HUES6 (cell line): ENCODE results near the gene ARMH3.
"Not testable (repeated sequence)": the region's sequence is repeated elsewhere in the genome, so short reads cannot be mapped to it uniquely, and the experiment has no call there.

Experiments
- H3K27ac ChIP-seq: 2 replicates; pipeline ENCODE4 v1.7.0; 2013; ENCODE audit warnings: low read depth, mild to moderate bottlenecking, low read length, inconsistent platforms
- H3K27me3 ChIP-seq: 2 replicates; pipeline ENCODE4 v1.6.1; 2013; ENCODE audit warnings: low read length; ENCODE audit not compliant: control insufficient read depth, insufficient read depth
- H3K36me3 ChIP-seq: 2 replicates; pipeline ENCODE4 v1.6.1; 2013; ENCODE audit warnings: low read length; ENCODE audit not compliant: control insufficient read depth, insufficient read depth
- H3K4me1 ChIP-seq: 2 replicates; pipeline ENCODE4 v1.6.1; 2013; ENCODE audit warnings: low read length; ENCODE audit not compliant: control insufficient read depth, insufficient read depth
- H3K4me3 ChIP-seq: 2 replicates; pipeline ENCODE4 v1.5.1; 2013; ENCODE audit warnings: low read depth, low read length
- H3K9ac ChIP-seq: one replicate; pipeline ENCODE4 v1.6.1; 2013; ENCODE audit warnings: mild to moderate bottlenecking, low read length
- H3K9me3 ChIP-seq: 2 replicates; pipeline ENCODE4 v1.6.1; 2013; ENCODE audit warnings: low read depth, low read length; ENCODE audit not compliant: control insufficient read depth, insufficient read depth

The ARMH3 gene

GRCh38 chr10:102040305-102041050 lies 15.5 kb downstream of the ARMH3 start:
- H3K4me3 ChIP-seq: no peak overlapping the region
- H3K36me3 ChIP-seq: peaks cover 7% of the 10 kb centered on the region
- no peak overlapping the region for H3K27ac ChIP-seq
- H3K9ac ChIP-seq: no peak overlapping the region
- no peaks in the 10 kb centered on the region for H3K4me1 ChIP-seq
- H3K9me3 ChIP-seq: no peaks in the 10 kb centered on the region
- no peaks in the 10 kb centered on the region for H3K27me3 ChIP-seq

- Histone ChIP-seq H3K27me3 (no peaks in the 10 kb centered on the region), H3K36me3 (peaks cover 16% of the 10 kb centered on the region), H3K9ac (no peak overlapping the region), H3K9me3 (no peaks in the 10 kb centered on the region), H3K4me3 (no peak overlapping the region), H3K27ac (no peak overlapping the region), H3K4me1 (no peaks in the 10 kb centered on the region)
These were observed 17.6 kb downstream of the ARMH3 start for GRCh38 chr10:102038410-102038809.

GRCh38 chr10:102035807-102036206 lies 20.2 kb downstream of the ARMH3 start:
- not testable (repeated sequence) for H3K9me3 ChIP-seq, H3K4me3 ChIP-seq, H3K4me1 ChIP-seq, H3K9ac ChIP-seq, H3K27ac ChIP-seq, H3K27me3 ChIP-seq
- H3K36me3 ChIP-seq: peaks cover 28% of the 10 kb centered on the region

- H3K4me3 ChIP-seq: no peak overlapping the region
- peaks cover 38% of the 10 kb centered on the region for H3K36me3 ChIP-seq
- no peak overlapping the region for H3K9ac ChIP-seq
- H3K27me3 ChIP-seq: no peaks in the 10 kb centered on the region
- H3K9me3 ChIP-seq: no peaks in the 10 kb centered on the region
- no peaks in the 10 kb centered on the region for H3K4me1 ChIP-seq
- no peak overlapping the region for H3K27ac ChIP-seq
These were observed 22.2 kb downstream of the ARMH3 start for GRCh38 chr10:102033787-102034186.

- Histone ChIP-seq H3K27ac (no peak overlapping the region), H3K36me3 (peaks cover 43% of the 10 kb centered on the region), H3K9ac (no peak overlapping the region), H3K9me3 (no peaks in the 10 kb centered on the region), H3K27me3 (no peaks in the 10 kb centered on the region), H3K4me1 (no peaks in the 10 kb centered on the region), H3K4me3 (no peak overlapping the region)
These were observed 28.7 kb downstream of the ARMH3 start for GRCh38 chr10:102027261-102027660.

GRCh38 chr10:102024799-102025198 lies 31.2 kb downstream of the ARMH3 start:
- H3K4me1 ChIP-seq: no peaks in the 10 kb centered on the region
- H3K27me3 ChIP-seq: no peaks in the 10 kb centered on the region
- no peak overlapping the region for H3K9ac ChIP-seq
- H3K36me3 ChIP-seq: peaks cover 48% of the 10 kb centered on the region
- H3K9me3 ChIP-seq: no peaks in the 10 kb centered on the region
- no peak overlapping the region for H3K4me3 ChIP-seq
- H3K27ac ChIP-seq: no peak overlapping the region

GRCh38 chr10:102020938-102021337 lies 35.0 kb downstream of the ARMH3 start:
- Histone ChIP-seq H3K9ac (no peak overlapping the region), H3K27ac (no peak overlapping the region), H3K9me3 (no peaks in the 10 kb centered on the region), H3K4me3 (no peak overlapping the region), H3K36me3 (peaks cover 33% of the 10 kb centered on the region), H3K4me1 (no peaks in the 10 kb centered on the region), H3K27me3 (no peaks in the 10 kb centered on the region)

- H3K27me3 ChIP-seq: no peaks in the 10 kb centered on the region
- H3K4me3 ChIP-seq: no peak overlapping the region
- H3K27ac ChIP-seq: no peak overlapping the region
- H3K36me3 ChIP-seq: peaks cover 21% of the 10 kb centered on the region
- H3K9ac ChIP-seq: no peak overlapping the region
- H3K4me1 ChIP-seq: peaks cover 3% of the 10 kb centered on the region; the same call in 1 of the 2 replicates
- H3K9me3 ChIP-seq: no peaks in the 10 kb centered on the region
These were observed 38.7 kb downstream of the ARMH3 start for GRCh38 chr10:102017295-102017694.

- Histone ChIP-seq H3K9me3 (no peaks in the 10 kb centered on the region), H3K27ac (no peak overlapping the region), H3K27me3 (no peaks in the 10 kb centered on the region), H3K4me3 (no peak overlapping the region), H3K4me1 (peaks cover 3% of the 10 kb centered on the region; the same call in 1 of the 2 replicates), H3K9ac (no peak overlapping the region), H3K36me3 (peaks cover 17% of the 10 kb centered on the region)
These were observed 39.6 kb downstream of the ARMH3 start for GRCh38 chr10:102016416-102016815.

GRCh38 chr10:102010961-102011360 lies 45.0 kb downstream of the ARMH3 start:
- Histone ChIP-seq H3K27ac (no peak overlapping the region), H3K9me3 (no peaks in the 10 kb centered on the region), H3K36me3 (peaks cover 9% of the 10 kb centered on the region), H3K4me1 (peaks cover 12% of the 10 kb centered on the region), H3K9ac (no peak overlapping the region), H3K4me3 (no peak overlapping the region), H3K27me3 (no peaks in the 10 kb centered on the region)

GRCh38 chr10:102009801-102010425 lies 46.1 kb downstream of the ARMH3 start:
- peaks cover 12% of the 10 kb centered on the region for H3K4me1 ChIP-seq
- no peak overlapping the region for H3K4me3 ChIP-seq
- peaks cover 16% of the 10 kb centered on the region for H3K36me3 ChIP-seq
- no peaks in the 10 kb centered on the region for H3K9me3 ChIP-seq
- H3K27me3 ChIP-seq: no peaks in the 10 kb centered on the region
- H3K27ac ChIP-seq: no peak overlapping the region
- H3K9ac ChIP-seq: no peak overlapping the region
